NCI-H510A (cell line): Measurements from ENCODE around the gene OTOG.

Source experiments
- DNase-seq: peaks from one replicate; lab custom pipeline; 2025; lab: John Stamatoyannopoulos, UW

Gene OTOG

GRCh38 chr11:17541330-17541885, 5.7 kb upstream of the OTOG start:
- DNase-seq, result no peak

- no peak for DNase-seq
Observed at GRCh38 chr11:17542249-17542648, 4.8 kb upstream of the OTOG start.

GRCh38 chr11:17543041-17543440, 4.0 kb upstream of the OTOG start:
- no peak for DNase-seq

GRCh38 chr11:17543574-17544180, 3.4 kb upstream of the OTOG start:
- DNase-seq, result no peak

- no peak for DNase-seq
Observed at GRCh38 chr11:17544181-17544622, 2.9 kb upstream of the OTOG start, which contains the start of gene USH1C. Gene USH1C (minus strand): TSS chr11:17544416. CDS start chr11:17544307, 109 bp downstream.

- no peak for DNase-seq
Observed at GRCh38 chr11:17546240-17546639, 819 bp upstream of the OTOG start.

GRCh38 chr11:17547932-17548331, 873 bp downstream of the OTOG start:
- no peak for DNase-seq

GRCh38 chr11:17548444-17548843, 1.4 kb downstream of the OTOG start:
- no peak for DNase-seq

GRCh38 chr11:17550450-17551346, 3.6 kb downstream of the OTOG start:
- DNase-seq, result no peak

GRCh38 chr11:17551347-17552040, 4.4 kb downstream of the OTOG start:
- DNase-seq, result no peak

- no peak for DNase-seq
Observed at GRCh38 chr11:17552041-17552355, 4.9 kb downstream of the OTOG start.

GRCh38 chr11:17552392-17553248, 5.6 kb downstream of the OTOG start:
- no peak for DNase-seq

GRCh38 chr11:17553249-17553546, 6.1 kb downstream of the OTOG start:
- DNase-seq, result no peak

GRCh38 chr11:17554487-17554886, 7.4 kb downstream of the OTOG start:
- DNase-seq, result no peak

- no peak for DNase-seq
Observed at GRCh38 chr11:17556999-17557398, 9.9 kb downstream of the OTOG start.

- no peak for DNase-seq
Observed at GRCh38 chr11:17558025-17558780, 11.1 kb downstream of the OTOG start.

- DNase-seq, result no peak
Observed at GRCh38 chr11:17558916-17559315, 11.9 kb downstream of the OTOG start.

GRCh38 chr11:17559341-17560087, 12.5 kb downstream of the OTOG start:
- DNase-seq, result no peak

GRCh38 chr11:17560281-17561110, 13.4 kb downstream of the OTOG start:
- no peak for DNase-seq

- no peak for DNase-seq
Observed at GRCh38 chr11:17561111-17561415, 14.0 kb downstream of the OTOG start.
